Fibroblast of gingiva (primary cell): ENCODE results near the gene ZNF558.
"Not testable (repeated sequence)": the region's sequence is repeated elsewhere in the genome, so short reads cannot be mapped to it uniquely, and the experiment has no call there.

Experiments
- DNase-seq: peaks from one replicate; pipeline ENCODE4 v3.0.0-alpha.2; 2011; ENCODE audit warnings: low read depth

Gene ZNF558

DNA sequence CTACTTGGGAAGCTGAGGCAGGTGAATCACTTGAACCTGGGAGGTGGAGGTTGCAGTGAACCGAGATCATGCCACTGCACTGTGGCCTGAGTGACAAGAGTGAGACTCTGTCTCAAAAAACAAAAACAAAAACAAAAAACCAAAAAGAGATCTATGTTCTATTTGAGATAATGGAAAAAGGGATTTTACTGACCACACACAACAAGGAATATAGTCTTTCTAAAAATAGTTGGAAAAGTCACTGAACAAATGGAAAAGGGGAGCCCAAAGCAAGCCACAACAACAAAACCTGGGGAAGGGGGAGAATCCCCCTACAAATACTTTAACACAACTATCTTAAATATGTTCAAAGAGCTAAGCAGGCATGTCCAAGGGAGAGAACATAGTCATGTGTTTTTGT is 37.3 kb downstream of the ZNF558 start:
- DNase-seq: no peak

DNA sequence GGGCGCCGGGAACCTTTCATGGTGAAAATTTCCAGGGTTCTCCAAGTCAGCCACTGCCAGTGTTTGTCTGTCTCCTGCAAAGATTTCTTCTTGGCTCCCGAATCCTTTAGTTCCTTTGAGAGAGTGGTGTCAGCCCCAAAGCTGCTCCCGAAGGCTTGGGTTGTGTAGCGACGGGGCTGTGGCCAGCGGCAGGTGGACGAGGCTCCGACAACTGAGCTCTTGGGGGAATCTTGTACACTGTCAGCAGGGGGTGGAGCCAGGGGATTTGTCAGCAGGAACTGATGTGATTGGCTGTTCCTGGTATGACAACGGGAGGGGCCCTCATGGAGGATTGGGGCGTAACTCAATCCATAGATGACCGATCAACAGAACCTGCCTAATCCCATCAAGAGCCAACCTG is 58.5 kb downstream of the ZNF558 start:
- not testable (repeated sequence) for DNase-seq

DNA sequence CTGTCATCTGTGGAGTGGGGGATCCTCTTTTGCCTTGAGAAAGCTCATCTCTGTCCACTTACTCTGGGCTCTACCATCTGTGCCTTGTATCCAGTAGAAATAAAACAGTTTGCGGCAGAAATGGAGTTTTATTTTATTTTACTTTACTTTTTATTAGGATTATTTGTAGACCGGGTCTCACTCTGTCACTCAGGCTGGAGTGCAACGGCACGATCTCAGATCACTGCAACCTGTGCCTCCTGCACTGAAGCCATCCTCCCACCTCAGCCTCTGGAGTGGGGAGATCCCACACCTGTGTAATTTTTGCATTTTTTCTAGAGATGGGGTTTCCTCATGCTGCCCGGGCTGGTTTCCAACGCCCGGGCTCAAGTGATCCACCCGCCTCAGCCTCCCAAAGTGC is 62.8 kb downstream of the ZNF558 start:
- not testable (repeated sequence) for DNase-seq

DNA sequence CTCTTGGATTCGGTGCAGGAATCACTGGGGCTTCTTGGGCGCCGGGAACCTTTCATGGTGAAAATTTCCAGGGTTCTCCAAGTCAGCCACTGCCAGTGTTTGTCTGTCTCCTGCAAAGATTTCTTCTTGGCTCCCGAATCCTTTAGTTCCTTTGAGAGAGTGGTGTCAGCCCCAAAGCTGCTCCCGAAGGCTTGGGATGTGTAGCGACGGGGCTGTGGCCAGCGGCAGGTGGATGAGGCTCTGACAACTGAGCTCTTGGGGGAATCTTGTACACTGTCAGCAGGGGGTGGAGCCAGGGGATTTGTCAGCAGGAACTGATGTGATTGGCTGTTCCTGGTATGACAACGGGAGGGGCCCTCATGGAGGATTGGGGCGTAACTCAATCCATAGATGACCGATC is 64.8 kb downstream of the ZNF558 start:
- not testable (repeated sequence) for DNase-seq
